GM21737 (cell line): ENCODE measurements around the gene TMEM223.
A peak's percentile ranks its signal among the peaks of the same experiment; 100 is the strongest.
"Not testable (repeated sequence)": the region's sequence is repeated elsewhere in the genome, so short reads cannot be mapped to it uniquely, and the experiment has no call there.

Experiments
- ATAC-seq: cut with Tn5 transposase; IDR thresholded peaks from one replicate; pipeline ENCODE4 v1.9.1; 2021; ENCODE audit warnings: mild to moderate bottlenecking, moderate library complexity; ENCODE audit not compliant: unreplicated experiment

The TMEM223 gene

GRCh38 chr11:62804310-62805075 is 12.7 kb upstream of the TMEM223 start:
- no peak for ATAC-seq

GRCh38 chr11:62801071-62801470 is 9.3 kb upstream of the TMEM223 start:
- no peak for ATAC-seq

- ATAC-seq, result no peak
These were observed 7.7 kb upstream of the TMEM223 start for GRCh38 chr11:62799486-62799885.

- no peak for ATAC-seq
These were observed 4.5 kb upstream of the TMEM223 start for GRCh38 chr11:62796281-62796680.

DNA sequence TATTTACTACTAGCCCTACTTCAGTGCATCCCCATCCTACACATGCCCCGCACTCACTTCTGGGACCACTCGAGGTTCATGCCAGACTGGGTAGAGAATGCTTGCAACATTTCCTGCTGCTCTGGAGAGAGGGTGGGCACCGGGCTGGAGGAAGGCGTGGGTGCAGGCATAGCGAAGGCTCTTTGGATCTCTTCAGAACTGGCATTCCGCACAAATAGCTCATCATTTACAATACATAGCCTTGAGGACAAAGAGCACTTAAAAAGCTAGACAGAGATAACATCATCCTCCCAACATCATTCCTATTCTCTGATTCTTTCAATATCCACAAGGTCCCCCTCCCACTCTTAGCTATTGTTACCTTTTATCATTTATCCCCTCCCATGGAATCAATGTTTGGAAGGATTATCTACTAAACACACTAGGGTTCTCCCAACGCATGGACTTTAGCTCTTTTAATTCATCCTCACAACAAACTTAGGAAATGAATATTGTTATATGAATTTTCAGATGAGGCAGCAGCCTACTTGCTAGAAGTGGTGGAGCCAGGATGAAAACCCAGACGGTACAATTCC is 2.5 kb upstream of the TMEM223 start:
- no peak for ATAC-seq

DNA sequence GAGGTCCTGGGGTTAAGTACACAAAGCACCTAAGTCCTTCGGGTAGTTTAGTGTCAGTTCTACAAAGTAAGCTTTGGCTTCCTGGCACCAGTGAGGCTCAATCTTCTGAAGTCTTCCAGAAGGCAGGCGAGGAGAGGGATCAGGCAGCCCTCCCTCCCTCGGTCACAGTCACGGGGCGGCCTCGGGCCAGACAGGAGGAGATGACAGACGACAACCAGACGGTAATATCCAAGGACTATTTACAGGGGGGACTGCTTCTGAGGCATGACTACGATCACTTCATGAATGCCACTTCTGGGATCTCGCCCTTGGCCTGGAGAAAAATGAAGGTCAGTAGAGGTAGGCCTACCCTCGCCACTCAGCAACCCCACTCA is 383 bp upstream of the TMEM223 start:
- no peak for ATAC-seq

GRCh38 chr11:62789576-62789975 is 2.2 kb downstream of the TMEM223 start:
- ATAC-seq, result no peak

GRCh38 chr11:62788991-62789390 is 2.8 kb downstream of the TMEM223 start:
- ATAC-seq, result no peak

- ATAC-seq, result peak; percentile 61
These were observed 4.6 kb downstream of the TMEM223 start, which contains the start of gene TMEM179B for GRCh38 chr11:62787005-62787759. Gene TMEM179B, plus strand, starts transcription at chr11:62787402. Its CDS starts 30 bp downstream, at chr11:62787432.

- ATAC-seq, result peak; percentile 51
These were observed 5.3 kb downstream of the TMEM223 start for GRCh38 chr11:62786318-62787004.

GRCh38 chr11:62782753-62783152 is 9.1 kb downstream of the TMEM223 start:
- ATAC-seq, result no peak

DNA sequence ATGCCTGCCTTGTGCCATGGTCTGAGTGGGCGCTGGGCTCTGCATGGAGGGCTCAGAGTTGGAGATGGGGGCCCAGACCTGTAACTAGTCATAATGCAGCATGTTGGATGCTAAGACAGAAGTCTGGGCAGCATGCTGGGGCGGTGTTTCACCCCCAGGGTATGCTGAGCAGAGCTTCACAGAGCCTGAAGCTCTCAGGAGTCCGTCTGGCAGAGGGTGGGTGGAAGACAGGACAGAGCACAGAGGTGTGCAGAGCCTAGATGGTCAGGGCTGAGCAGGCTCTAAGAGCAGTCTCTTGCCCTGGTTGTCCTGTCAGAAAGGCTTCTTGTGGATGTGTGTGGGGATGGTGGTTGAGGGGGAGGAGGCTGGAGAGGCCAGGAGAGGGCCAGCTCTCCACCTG is 13.4 kb downstream of the TMEM223 start:
- ATAC-seq, result no peak

DNA sequence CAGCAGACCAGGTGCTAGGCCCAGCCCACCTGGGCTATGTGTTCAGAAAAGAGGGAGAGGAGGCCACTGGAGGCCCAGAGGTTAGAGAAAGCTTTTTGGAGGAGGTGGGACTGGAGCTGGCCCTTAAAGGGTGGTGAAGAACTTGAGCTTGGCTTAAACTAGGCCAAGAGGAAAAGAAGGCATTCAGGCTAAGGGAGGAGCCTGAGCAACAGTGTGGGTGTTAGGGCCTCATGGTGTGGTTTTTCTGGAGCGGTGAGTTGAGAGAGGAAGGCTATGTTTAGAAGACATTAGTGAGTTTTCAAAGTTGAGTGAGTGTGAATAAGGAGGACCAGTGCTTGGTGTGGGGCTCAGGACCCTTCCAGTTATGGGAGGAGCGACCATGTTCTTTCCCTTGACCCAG is 14.4 kb downstream of the TMEM223 start:
- no peak for ATAC-seq

GRCh38 chr11:62775646-62776045 is 16.2 kb downstream of the TMEM223 start:
- ATAC-seq, result no peak

DNA sequence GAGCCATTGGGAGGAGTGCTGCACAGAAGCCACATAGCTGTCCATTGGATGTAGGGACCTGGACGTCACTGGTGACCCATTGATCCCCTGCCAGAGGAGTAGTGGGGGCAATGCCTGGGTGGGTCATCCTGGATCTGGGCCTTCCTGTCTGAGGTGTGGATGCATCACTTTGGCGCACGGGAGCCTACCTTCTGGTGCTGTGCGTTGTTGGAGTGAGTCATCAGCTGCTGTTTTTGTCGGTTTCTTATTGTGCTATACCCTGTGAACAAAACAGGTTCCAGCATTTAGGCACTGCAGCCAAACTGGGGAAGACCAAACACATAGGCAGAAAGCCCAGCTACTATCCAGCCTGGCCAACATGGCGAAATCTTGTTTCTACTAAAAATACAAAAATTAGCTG is 17.4 kb downstream of the TMEM223 start:
- ATAC-seq, result no peak

- peak; percentile 74 for ATAC-seq
These were observed 20.4 kb downstream of the TMEM223 start, which contains the start of gene TAF6L for GRCh38 chr11:62771144-62772021. Gene TAF6L, plus strand, starts transcription at chr11:62771396. Its CDS starts 4,388 bp downstream, at chr11:62775784.

- ATAC-seq, result no peak
These were observed 21.0 kb downstream of the TMEM223 start for GRCh38 chr11:62770778-62771143.

- ATAC-seq, result not testable (repeated sequence)
These were observed 31.0 kb downstream of the TMEM223 start for GRCh38 chr11:62760867-62761227.

- ATAC-seq, result no peak
These were observed 33.7 kb downstream of the TMEM223 start for GRCh38 chr11:62757846-62758788.
